ENCODE data around the gene TMCO4.

Gene TMCO4

DNA sequence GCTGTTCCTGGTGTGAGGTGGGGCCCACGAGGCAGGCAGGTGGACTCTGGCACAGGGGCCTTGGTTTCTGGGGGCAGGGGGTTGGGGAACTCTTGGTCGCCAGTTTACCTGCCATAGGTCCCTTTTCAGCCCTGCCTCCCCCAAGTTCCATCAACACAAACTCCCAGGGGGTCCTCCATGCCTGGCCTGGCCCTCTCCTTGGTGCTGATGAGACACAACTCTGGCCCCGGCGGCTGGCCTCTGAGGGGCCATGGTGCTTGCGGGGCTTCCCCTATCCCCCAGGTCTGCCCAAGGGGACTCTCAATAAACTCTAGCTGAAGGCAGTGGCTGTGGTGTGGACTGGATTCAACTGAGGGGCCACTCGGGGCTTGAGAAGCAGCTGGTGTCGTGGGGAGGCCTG lies 119.1 kb downstream of the TMCO4 start:
- DNase-seq = no peak

DNA sequence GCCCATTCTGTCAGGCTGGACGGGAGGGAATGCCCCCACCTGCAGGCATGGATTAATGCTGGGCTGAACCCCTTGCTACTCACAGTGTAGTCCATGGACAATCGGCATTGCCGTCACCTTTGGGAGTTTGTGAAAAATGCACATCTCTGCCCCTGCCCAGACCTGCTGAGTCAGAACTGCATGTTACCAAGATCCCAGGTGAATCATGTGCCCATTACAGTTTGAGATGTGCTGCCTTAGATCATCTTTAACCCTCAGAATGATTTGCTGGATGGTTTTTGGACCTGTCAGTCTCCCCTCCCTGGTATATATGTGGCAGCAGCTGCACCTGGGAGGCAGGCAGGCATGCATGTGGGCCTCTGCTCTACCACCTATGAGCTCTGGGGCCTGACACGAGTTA lies 120.0 kb downstream of the TMCO4 start:
- no peak for DNase-seq

DNA sequence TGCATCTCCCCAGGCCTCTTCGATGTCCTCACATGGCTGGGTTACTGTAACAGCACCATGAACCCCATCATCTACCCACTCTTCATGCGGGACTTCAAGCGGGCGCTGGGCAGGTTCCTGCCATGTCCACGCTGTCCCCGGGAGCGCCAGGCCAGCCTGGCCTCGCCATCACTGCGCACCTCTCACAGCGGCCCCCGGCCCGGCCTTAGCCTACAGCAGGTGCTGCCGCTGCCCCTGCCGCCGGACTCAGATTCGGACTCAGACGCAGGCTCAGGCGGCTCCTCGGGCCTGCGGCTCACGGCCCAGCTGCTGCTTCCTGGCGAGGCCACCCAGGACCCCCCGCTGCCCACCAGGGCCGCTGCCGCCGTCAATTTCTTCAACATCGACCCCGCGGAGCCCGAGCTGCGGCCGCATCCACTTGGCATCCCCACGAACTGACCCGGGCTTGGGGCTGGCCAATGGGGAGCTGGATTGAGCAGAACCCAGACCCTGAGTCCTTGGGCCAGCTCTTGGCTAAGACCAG lies 120.7 kb downstream of the TMCO4 start:
- DNase-seq = no peak

DNA sequence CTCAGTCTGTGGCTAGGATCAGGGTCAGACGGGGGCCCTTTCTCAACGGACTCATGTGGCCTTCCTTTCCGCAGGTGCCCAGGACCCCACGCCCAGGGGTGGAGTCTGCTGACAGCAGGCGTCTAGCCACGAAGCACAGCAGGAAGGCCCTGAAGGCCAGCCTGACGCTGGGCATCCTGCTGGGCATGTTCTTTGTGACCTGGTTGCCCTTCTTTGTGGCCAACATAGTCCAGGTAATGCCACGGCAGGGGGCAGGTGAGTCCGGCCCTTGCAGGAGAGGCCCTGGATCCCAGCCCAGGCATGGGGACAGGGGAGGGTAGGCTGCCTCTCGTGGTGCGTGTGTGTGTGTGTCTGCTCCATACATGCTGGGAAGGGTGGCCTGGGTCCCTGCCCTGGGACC lies 121.2 kb downstream of the TMCO4 start:
- DNase-seq = no peak

DNA sequence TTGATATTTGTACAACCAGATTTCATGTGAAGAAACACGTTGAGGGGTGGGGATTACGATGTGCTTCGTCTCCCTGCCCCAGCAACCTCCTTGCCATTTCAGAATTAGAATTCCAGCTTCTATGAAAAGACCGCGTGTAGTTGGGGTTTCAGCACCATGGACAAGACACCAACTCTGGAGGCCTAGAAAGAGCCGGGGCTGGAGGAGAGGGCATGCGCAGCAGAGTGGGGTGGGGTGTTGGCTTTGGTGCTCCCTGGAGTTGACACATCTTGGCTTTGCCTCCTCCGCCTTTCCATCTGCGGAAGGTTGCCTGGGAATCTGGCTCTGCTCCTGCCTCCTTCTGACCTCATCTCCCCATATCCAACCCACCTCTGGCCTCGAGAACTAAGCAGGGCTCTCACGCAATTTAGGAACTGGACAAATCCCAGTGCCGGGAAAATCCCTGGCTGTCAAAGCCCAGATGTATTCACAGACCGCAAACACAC lies 123.2 kb downstream of the TMCO4 start:
- peak; percentile 100 for DNase-seq

DNA sequence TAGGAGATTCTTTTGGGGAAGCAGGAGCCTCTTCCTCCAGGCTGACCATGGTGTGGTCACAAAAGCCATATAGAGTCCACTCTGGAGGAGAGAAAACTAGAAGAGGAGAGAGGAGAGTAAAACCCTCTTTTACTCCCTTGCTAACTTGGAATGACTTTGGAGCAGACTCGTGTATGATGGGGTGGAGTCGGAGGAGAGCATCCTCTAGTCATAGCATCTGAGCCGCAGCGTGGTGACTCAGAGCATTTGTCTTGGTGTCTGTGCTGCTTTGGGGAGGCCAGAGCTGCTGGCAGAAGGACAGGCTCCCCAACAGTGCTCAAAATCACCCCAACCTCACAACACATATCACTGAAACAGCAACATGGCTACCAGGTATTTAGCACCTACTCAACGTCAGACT lies 123.9 kb downstream of the TMCO4 start:
- DNase-seq = no peak

DNA sequence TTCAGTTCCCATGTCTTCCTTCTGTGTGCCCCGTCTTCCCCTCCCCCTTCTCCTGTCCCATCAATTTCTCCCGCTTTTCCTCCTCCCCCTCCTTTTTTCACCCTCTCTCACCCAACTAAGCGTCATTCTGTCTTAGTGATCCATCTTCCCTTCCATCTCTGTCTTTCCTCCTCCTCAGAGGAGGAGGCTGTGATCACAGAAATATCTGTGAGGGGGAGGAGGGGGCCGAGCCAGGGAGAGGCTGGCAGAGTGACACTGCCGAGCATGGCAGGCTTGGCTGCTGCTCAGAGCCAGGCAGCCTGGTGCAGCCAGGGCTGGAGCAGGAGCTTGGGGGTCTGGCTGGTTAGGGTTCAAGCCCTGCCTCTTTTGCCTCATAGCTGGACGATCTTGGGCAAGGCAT lies 127.5 kb downstream of the TMCO4 start:
- DNase-seq = no peak

DNA sequence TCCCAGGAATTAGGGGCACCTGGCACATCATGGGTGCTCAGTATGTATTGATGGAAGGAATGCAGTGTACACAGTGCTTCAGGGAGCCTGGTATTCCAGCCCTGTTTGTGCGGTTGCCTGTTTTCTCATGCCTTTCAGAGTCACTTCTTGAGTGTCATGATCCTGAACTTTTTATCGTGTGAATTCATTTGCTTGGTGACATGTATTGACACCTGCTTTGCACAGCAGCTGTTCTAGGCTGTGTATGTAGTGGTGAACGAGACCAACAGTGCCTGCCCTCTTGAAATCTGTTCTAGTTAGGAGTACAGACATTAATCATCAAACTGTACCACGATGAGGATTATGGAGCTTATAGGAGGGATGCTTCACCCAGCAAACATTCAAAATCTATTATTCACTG lies 128.9 kb downstream of the TMCO4 start:
- no peak for DNase-seq

DNA sequence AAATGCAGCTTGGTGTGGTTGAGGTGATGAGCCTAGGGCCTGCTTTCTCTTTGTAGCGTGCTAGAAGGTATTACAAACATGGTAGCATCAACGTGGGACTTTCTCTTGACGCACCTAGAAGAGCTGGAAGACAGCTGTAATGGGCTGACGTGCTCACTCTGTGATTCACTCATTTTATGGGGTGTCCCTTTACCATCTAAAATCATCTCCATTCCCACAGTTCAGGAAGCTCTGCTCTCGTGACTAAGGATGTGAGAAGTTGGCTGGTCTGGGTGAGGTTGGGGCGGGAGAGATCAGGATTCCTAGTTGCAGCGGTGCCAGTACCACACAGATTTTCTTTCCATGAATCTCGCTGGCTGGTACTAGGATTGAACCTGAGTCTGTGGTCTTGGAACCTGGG lies 130.8 kb downstream of the TMCO4 start:
- DNase-seq = no peak

DNA sequence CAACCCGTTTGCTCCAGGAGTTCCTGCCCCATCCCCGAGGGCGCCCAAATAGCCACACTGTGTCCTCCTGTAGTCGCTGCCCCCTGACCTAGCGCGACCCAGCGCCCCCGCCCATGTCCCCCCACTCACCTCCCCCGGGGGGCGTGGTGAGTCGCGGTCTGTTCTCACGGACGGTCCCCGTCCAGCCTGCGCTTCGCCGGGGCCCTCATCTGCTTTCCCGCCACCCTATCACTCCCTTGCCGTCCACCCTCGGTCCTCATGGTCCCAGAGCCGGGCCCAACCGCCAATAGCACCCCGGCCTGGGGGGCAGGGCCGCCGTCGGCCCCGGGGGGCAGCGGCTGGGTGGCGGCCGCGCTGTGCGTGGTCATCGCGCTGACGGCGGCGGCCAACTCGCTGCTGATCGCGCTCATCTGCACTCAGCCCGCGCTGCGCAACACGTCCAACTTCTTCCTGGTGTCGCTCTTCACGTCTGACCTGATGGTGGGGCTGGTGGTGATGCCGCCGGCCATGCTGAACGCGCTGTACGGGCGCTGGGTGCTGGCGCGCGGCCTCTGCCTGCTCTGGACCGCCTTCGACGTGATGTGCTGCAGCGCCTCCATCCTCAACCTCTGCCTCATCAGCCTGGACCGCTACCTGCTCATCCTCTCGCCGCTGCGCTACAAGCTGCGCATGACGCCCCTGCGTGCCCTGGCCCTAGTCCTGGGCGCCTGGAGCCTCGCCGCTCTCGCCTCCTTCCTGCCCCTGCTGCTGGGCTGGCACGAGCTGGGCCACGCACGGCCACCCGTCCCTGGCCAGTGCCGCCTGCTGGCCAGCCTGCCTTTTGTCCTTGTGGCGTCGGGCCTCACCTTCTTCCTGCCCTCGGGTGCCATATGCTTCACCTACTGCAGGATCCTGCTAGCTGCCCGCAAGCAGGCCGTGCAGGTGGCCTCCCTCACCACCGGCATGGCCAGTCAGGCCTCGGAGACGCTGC lies 133.9 kb downstream of the TMCO4 start:
- DNase-seq = no peak

DNA sequence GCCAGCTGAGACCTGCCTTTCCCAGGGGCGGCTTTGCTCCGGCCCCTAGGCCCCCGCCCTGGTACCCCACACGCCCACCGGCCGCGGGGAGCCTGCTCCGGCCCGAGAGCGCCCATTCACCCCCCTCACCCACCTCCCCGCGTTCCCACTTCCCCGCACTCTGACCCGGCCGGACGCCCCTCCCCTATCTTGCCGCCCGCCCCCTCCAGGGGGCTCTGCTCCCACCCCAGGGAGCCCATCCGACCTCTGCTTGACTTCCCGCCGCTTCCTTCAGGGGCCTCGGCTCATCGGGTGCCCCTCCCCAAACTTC lies 134.6 kb downstream of the TMCO4 start:
- no peak for DNase-seq

DNA sequence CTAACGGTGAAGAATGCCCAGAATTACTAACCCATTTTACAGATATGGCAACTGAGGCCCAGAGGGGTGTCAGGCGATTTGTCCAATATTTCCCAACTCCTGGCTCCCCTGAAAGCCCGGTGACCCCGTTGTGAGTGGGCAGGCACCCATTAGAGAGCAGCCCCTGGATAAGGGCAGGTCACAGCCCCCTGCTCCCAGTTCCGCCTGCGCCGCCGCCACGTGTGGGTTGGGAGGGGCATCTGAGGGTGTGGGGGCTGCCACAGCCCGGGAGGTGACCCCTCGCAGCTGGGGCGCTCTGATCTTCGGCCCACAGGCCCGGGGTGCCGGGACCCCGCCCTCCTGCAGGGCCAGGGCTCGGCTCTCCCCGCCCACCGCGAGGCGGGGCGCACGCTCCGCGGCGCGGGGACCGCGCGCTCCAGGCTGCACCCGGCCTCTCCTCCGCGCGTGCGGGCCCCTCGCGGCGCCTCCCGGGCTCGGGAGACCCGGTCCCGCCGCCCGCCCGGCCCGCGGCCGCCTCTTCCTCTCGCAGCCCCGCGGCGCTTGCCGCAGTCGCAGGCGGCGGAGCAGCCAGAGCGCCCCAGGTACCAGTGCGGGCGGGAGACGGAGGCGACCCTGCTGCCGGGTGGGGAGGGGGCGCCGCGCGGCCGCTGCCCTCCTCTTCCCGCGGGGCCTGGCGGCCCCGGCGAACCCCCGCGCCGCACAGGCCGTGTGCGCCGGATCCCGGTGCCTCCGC lies 135.1 kb downstream of the TMCO4 start, which contains the start of gene HTR6:
Gene HTR6, plus strand, starts transcription at position 423 of the 733 bp plus-strand sequence. CDS start 879 bp downstream, outside the sequence.
- DNase-seq = no peak

DNA sequence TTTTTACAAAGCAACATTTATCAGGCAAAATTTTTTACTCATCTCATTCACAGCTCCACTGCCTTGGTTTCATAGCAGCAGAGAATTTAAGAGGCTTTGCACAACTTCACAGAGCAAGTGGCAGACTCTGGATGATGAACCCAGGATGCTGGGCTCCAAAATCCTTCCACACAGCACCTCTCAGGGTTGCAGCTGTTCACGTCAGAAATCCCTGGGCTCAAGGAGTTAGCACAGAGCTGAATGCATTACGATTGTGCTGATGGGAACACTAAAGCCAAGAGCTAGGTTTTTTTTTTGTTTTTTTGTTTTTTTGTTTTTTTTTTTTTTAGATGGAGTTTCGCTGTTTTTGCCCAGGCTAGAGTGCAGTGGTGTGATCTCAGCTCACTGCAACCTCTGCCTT lies 137.4 kb downstream of the TMCO4 start:
- no peak for DNase-seq

DNA sequence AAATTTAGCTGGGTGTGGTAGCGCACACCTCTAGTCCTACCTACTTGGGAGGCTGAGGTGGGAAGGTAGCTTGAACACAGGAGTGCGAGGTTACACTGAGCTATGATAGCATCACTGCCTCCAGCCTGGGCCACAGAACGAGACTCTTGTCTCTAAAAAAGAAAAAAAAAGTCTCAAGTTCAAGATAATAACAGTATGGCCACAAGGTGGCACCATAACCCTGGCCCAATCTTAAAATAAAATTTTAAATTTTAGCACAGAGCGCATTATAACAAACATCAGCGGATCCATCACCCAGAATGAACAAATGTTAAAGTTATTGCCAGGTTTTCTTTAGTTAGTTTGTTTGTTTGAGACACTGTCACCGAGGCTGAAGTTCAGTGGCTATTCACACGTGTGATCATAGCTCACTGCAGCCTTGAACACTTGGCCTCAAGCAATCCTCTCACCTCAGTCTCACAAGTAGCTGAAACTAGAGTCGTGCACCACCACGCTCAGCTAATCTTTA lies 137.9 kb downstream of the TMCO4 start:
- DNase-seq = no peak

DNA sequence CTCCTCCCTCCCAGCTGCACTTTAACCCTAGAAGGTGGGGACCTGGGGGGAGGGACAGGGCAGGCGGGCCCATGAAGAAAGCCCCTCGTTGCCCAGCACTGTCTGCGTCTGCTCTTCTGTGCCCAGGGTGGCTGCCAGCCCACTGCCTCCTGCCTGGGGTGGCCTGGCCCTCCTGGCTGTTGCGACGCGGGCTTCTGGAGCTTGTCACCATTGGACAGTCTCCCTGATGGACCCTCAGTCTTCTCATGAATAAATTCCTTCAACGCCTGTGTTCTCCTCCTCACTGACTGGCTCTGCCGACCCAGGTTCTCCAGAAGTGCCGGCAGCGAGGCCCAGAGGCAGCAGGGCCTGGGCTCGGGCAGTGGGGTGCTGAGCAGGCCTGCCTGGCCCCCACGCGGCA lies 141.5 kb downstream of the TMCO4 start:
- DNase-seq = no peak

DNA sequence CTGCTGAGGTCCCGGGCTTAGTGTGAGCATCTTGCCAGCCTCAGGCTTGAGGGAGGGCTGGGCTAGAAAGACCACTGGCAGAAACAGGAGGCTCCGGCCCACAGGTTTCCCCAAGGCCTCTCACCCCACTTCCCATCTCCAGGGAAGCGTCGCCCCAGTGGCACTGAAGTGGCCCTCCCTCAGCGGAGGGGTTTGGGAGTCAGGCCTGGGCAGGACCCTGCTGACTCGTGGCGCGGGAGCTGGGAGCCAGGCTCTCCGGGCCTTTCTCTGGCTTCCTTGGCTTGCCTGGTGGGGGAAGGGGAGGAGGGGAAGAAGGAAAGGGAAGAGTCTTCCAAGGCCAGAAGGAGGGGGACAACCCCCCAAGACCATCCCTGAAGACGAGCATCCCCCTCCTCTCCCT lies 142.2 kb downstream of the TMCO4 start:
- DNase-seq = no peak

DNA sequence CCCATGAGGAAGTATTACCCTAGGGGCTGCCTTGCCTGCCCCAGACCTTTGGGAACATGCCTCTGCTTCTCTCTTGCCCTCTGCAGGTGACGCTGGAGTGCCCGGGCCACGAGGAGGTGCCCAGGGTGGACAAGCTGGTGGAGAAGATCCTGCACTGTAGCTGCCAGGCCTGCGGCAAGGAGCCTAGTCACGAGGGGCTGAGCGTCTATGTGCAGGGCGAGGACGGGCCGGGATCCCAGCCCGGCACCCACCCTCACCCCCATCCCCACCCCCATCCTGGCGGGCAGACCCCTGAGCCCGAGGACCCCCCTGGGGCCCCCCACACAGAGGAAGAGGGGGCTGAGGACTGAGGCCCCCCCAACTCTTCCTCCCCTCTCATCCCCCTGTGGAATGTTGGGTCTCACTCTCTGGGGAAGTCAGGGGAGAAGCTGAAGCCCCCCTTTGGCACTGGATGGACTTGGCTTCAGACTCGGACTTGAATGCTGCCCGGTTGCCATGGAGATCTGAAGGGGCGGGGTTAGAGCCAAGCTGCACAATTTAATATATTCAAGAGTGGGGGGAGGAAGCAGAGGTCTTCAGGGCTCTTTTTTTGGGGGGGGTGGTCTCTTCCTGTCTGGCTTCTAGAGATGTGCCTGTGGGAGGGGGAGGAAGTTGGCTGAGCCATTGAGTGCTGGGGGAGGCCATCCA lies 142.8 kb downstream of the TMCO4 start:
- DNase-seq = no peak

DNA sequence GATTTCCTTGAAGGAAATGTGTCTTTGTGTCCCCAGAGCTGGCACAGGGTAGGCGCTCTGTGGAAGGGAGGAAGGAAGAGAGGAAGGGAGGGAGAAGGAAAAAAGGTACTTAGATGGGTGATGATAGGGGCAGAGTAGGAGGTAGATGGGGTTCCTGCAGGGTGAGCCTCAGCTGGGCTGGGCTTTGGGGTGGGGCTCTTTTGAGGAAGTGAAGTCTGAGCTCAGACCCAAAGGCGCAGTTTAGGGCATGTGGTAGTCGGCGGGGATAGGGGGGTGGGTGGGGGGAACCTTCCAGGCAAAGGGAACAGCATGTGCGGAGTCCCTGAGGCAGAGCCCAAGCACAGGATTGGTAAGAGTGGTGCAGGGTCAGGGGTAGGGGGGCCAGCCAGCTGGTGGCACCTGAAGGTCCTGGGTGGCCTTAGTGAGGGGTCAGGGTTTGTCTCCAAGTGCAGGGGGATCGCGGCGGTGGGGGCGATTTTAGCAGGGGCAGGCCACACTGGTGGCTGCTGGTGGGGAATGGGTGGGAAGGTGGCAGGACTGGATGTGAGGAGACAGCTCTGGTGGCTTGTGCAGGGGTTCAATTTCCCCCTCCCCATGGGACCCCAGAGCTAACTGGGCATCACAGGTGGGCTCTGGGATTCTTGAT lies 143.5 kb downstream of the TMCO4 start:
- DNase-seq = no peak

DNA sequence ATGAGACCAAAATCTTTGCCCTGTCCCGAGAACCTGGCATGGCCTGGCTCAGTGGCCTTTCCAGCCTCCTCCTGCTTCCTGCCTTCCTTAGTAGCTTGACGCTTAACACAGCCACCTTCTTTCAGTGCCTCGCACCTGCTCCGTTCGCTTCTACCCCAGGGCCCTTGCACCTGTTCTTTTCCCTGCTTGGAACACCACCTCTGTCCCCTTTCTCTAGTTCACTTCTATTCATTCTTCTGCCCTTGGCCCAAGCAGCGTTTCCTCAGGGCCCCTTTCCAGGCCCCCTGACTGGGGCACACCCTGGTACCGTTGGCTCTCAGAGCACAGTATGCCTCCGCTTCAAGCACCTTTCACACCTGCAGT lies 144.0 kb downstream of the TMCO4 start:
- DNase-seq = no peak

DNA sequence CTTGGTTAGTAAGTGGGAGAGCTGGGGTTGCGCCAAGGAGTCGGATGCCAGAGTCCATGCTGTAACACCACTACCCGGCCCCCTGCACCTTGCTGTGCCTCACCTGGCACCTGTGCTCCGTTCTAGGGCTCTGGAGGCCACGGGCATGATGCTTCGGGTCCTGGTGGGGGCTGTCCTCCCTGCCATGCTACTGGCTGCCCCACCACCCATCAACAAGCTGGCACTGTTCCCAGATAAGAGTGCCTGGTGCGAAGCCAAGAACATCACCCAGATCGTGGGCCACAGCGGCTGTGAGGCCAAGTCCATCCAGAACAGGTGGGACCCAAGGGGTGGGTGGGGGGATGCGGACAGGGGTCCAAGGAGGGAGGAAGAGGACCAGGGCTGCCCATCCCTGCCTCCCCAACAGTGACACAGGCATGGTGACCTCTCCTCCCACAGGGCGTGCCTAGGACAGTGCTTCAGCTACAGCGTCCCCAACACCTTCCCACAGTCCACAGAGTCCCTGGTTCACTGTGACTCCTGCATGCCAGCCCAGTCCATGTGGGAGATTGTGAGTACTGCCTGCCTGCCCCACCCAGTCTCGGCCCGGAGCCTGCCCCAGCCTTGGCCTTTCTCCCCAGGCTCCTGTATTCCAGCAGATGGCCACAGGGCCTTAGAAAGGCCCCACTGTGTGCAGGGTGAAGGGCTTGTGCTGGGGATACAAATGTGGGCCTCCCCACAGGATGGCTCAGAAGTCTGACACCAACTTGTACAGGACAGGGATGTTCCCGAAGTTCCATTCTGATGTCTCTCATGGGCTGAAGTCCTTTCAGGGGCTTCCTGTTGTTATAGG lies 144.6 kb downstream of the TMCO4 start:
- no peak for DNase-seq

DNA sequence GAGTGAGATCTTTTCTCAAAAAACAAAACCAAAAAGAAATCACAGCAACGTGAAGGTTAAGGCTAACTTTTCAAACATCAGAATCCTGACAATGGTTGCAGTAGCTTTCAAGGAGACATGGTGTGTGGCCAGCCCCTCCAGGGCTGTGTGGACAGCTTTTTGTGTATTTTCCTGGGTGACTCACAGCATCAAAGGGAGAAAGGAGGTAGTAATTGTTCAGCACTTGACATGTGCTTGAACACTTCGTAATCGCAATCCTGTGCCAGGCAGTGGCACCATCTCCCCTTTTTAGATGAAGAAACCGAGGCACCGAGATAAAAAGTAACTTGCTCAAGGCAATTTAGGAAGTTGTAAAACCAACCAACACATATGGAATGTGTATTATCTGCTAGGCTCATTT lies 145.3 kb downstream of the TMCO4 start:
- DNase-seq = peak; percentile 98
